ENCODE results near the gene DCXR. TPM values are rescaled to one million over a fixed set of nuclear protein-coding genes. Genes with fewer than 3 reads are reported as not detected.

Gene DCXR
- total and polyA plus RNA-seq, 2 of the 13 experiments (the other 11 are each of a cell fraction or from before 2014, with no cell fraction given), result 287 to 311 TPM

- TF ChIP-seq ZBTB33 (CRISPR knock-in tag; IDR thresholded peaks at IDR 0.05) (peak; percentile 79), ZNF225 (CRISPR knock-in tag; IDR thresholded peaks at IDR 0.05) (no peak), FOXK1 (CRISPR knock-in tag; IDR thresholded peaks at IDR 0.05; ENCODE audit: borderline replicate concordance, low read depth) (no peak)
These were observed 12.6 kb downstream of the DCXR start (continued) for GRCh38 chr17:82024859-82025258.

- Histone ChIP-seq H3K4me3 (replicated peaks in 1 of 3; ENCODE audit: insufficient read depth in 1 of 3, low read depth in 2 of 3, low read length in 3 of 3) (peak overlapping the region; percentile 80 to 90 (median 86)), H3K9me3 (ENCODE audit: low read length) (no peaks in the 10 kb centered on the region), H3K79me2 (ENCODE audit: insufficient read depth, low read length) (peaks cover 41% of the 10 kb centered on the region), H3K27me3 (ENCODE audit: control insufficient read depth in 1 of 2, insufficient read depth in 2 of 2, low read length in 2 of 2) (no peaks in the 10 kb centered on the region; a peak in 1 of 5 replicates), H2AFZ (ENCODE audit: low read length) (no peak overlapping the region), H3K27ac (ENCODE audit: extremely low read length, insufficient read depth, low read length) (peak overlapping the region; percentile 61), H3K9ac (ENCODE audit: insufficient read depth, low read depth, low read length) (peak overlapping the region; percentile 79), H4K20me1 (ENCODE audit: insufficient read depth, low read length) (no peaks in the 10 kb centered on the region; the same call in 1 of the 2 replicates), H3K36me3 (replicated peaks in 1 of 2; ENCODE audit: control insufficient read depth in 1 of 2, insufficient read depth in 2 of 2, low read length in 2 of 2) (peaks cover 2% of the 10 kb centered on the region in 2 experiments; a peak in 4 of 5 replicates), H3K4me1 (ENCODE audit: insufficient read depth, low read length) (peaks cover 62% of the 10 kb centered on the region), H3K4me2 (ENCODE audit: low read depth, low read length) (peak overlapping the region; percentile 93)
- in situ Hi-C loops (cut with HindIII; ENCODE audit: extremely low pct_ligation_motif_present, low pct_unique_long_range_greater_than_20kb), result loop anchor here (5.0 kb wide), 1 partner anchor 66 kb away; no protein-coding TSS in a partner anchor
- BruUV-seq (replicated peaks), result no TSS peak
- under 1% methylated on average over 36 of the region's 55 CpGs for WGBS (ENCODE audit: low lambda C conversion rate)
- ATAC-seq (peak; percentile 3), FAIRE-seq (no peak), DNase-seq (ENCODE audit: low spot score) (no peak)
- POLR2A ChIA-PET, result interaction anchor here (0.7 to 14.1 kb wide), 30 partner anchors 8 to 297 kb away, joined by 3 to 470 read pairs (median 8); partner anchors contain the start of genes ARHGDIA, DCXR, FASN and MAFG
- CTCF ChIA-PET (ENCODE audit: low intra/inter-chr PET ratio, low total read pairs), result interaction anchor here (6.8 kb wide), 1 partner anchor 63 kb away, joined by 181 read pairs; the partner anchor contains the start of gene NOTUM
- intact Hi-C loops (cut with micrococcal nuclease; ENCODE audit: unreplicated experiment), result loop anchor here (1.0 to 5.0 kb wide), 3 partner anchors 14 to 156 kb away; partner anchors contain the start of gene DCXR
- TF ChIP-seq AKAP8 (CRISPR knock-in tag; IDR thresholded peaks at IDR 0.05) (no peak), REST (IDR thresholded peaks at IDR 0.05; ENCODE audit: borderline replicate concordance in 1 of 2, low read depth in 1 of 2, low read length in 2 of 2) (no peak), CEBPZ (IDR thresholded peaks at IDR 0.05; ENCODE audit: low read length) (no peak), DRAP1 (CRISPR knock-in tag; IDR thresholded peaks at IDR 0.05) (peak; percentile 41; the same call in 1 of the 2 replicates), ZNF619 (CRISPR knock-in tag; IDR thresholded peaks at IDR 0.05) (0 out of 2 replicates have a peak, but pooled peaks have one; percentile 7), ATF1 (CRISPR knock-in tag; IDR thresholded peaks at IDR 0.05) (no peak)
These were observed 13.9 kb downstream of the DCXR start for GRCh38 chr17:82023447-82024241.
